GM21526 (cell line): ENCODE results near the gene CCDC90B.
"Not testable (repeated sequence)": the region's sequence is repeated elsewhere in the genome, so short reads cannot be mapped to it uniquely, and the experiment has no call there.

Source experiments
- ATAC-seq: cut with Tn5 transposase; IDR thresholded peaks from one replicate; pipeline ENCODE4 v1.9.1; 2021; ENCODE audit warnings: moderate library complexity; ENCODE audit not compliant: unreplicated experiment, low FRiP score

Gene CCDC90B

GRCh38 chr11:83292709-83293456 is 6.7 kb upstream of the CCDC90B start:
- peak; percentile 64 for ATAC-seq

GRCh38 chr11:83287631-83288030 is 1.5 kb upstream of the CCDC90B start:
- no peak for ATAC-seq

- ATAC-seq: peak; percentile 48
Observed at GRCh38 chr11:83285151-83285770, 906 bp downstream of the CCDC90B start.

- no peak for ATAC-seq
Observed at GRCh38 chr11:83284501-83285150, 1.5 kb downstream of the CCDC90B start.

GRCh38 chr11:83282084-83282716 is 4.0 kb downstream of the CCDC90B start:
- no peak for ATAC-seq

- no peak for ATAC-seq
Observed at GRCh38 chr11:83280256-83280655, 5.9 kb downstream of the CCDC90B start.

GRCh38 chr11:83278351-83278750 is 7.8 kb downstream of the CCDC90B start:
- no peak for ATAC-seq

- ATAC-seq: no peak
Observed at GRCh38 chr11:83275888-83276641, 10.1 kb downstream of the CCDC90B start.

GRCh38 chr11:83272627-83273026 is 13.5 kb downstream of the CCDC90B start:
- ATAC-seq: no peak

GRCh38 chr11:83271734-83272133 is 14.4 kb downstream of the CCDC90B start:
- not testable (repeated sequence) for ATAC-seq

GRCh38 chr11:83269080-83269479 is 17.1 kb downstream of the CCDC90B start:
- ATAC-seq: not testable (repeated sequence)

- no peak for ATAC-seq
Observed at GRCh38 chr11:83265331-83265730, 20.8 kb downstream of the CCDC90B start.

- no peak for ATAC-seq
Observed at GRCh38 chr11:83259559-83259958, 26.6 kb downstream of the CCDC90B start.

GRCh38 chr11:83257761-83258168 is 28.4 kb downstream of the CCDC90B start:
- no peak for ATAC-seq

- ATAC-seq: no peak
Observed at GRCh38 chr11:83256602-83257340, 29.4 kb downstream of the CCDC90B start.

- ATAC-seq: no peak
Observed at GRCh38 chr11:83255366-83255765, 30.8 kb downstream of the CCDC90B start.

- ATAC-seq: no peak
Observed at GRCh38 chr11:83252941-83253340, 33.2 kb downstream of the CCDC90B start.

GRCh38 chr11:83252266-83252665 is 33.9 kb downstream of the CCDC90B start:
- ATAC-seq: no peak

- ATAC-seq: peak; percentile 77
Observed at GRCh38 chr11:83249972-83250593, 36.1 kb downstream of the CCDC90B start.
